NOMO-1 (cell line): ENCODE data around the gene SPEF1.

Source experiments
- DNase-seq, 2 experiments: peaks; one replicate each; lab custom pipeline; 2025; ENCODE audit not compliant: unreplicated experiment in 2 of 2; lab: John Stamatoyannopoulos, UW

The SPEF1 gene

GRCh38 chr20:3751305-3751674 lies 30.0 kb downstream of the SPEF1 start:
- DNase-seq: no peak

GRCh38 chr20:3749689-3750531 lies 31.3 kb downstream of the SPEF1 start:
- no peak for DNase-seq

- no peak for DNase-seq
Measured at GRCh38 chr20:3749087-3749688, 32.1 kb downstream of the SPEF1 start.

GRCh38 chr20:3748073-3748472 lies 33.2 kb downstream of the SPEF1 start:
- no peak for DNase-seq

- no peak for DNase-seq
Measured at GRCh38 chr20:3747471-3747870, 33.8 kb downstream of the SPEF1 start.

- no peak for DNase-seq
Measured at GRCh38 chr20:3745686-3746173, 35.5 kb downstream of the SPEF1 start.

DNA sequence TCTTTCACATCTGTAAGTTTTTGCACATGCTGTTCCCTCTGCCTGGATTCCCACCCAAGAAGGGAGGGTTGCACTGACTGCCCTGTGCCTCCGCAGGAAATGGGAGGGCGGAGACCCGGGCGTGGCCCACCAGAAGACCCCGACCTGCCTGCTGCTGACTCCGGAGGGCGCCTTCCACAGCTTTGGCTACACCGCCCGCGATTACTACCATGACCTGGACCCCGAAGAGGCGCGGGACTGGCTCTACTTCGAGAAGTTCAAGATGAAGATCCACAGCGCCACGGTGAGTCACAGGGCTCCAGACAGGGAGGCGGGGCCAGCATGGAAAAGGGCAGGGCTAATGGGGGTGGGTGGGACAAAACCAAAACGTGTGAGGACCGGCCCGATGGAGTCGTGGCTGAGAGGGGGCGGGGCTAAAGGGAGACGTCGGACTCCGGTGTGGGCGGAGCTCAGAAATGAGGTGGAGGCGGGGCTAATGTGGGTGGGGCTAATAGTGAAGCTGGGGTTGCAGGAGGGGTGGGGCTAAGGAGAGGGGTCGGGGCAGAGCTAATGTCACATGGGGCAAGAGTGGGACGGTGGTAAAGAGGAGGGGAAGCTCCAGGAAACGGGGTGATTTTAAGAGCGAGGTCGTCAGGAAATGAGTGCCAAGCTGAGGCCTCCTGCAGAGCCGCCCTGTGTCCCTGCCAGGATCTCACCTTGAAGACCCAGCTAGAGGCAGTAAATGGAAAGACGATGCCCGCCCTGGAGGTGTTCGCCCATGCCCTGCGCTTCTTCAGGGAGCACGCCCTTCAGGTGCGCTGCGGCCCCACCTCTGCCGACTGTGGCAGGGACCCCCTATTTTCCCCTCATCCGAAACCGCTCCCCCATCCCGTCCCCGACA lies 36.2 kb downstream of the SPEF1 start:
- no peak for DNase-seq

DNA sequence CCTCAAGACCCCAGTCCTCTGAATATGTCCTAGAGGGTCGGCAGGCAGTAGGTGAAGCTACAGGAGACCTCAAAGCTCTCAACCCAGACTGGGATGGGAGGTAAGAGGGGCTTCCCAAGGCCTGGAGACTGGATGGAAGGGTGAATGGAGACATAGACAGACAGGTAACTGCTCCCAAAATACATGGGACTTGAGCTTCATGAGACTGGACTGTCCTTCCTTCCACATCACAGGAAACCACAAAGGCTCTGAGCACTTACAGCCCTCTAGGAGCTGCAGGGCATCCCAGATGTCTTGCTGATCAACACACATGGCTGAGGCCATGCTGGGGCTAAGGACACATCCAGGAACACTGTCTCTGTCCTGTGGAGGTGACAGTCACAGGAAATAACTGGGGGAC lies 37.2 kb downstream of the SPEF1 start:
- no peak for DNase-seq

DNA sequence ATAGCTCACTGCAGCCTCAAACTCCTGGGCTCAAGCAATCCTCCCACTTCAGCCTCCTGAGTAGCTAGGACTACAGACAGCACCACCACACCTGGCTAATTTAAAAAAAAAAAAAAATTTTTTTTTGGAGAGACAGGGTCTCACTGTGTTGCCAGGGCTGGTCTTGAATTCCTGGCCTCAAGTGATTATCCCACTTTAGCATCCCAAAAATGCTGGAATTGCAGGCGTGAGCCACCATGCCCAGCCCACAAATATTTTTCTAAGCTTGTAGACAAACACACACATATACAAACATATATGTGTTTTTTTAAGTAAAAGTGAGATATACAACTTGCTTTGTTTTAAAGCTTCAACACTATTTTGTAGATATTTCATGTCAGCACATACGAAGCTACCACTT lies 38.0 kb downstream of the SPEF1 start:
- DNase-seq: no peak

DNA sequence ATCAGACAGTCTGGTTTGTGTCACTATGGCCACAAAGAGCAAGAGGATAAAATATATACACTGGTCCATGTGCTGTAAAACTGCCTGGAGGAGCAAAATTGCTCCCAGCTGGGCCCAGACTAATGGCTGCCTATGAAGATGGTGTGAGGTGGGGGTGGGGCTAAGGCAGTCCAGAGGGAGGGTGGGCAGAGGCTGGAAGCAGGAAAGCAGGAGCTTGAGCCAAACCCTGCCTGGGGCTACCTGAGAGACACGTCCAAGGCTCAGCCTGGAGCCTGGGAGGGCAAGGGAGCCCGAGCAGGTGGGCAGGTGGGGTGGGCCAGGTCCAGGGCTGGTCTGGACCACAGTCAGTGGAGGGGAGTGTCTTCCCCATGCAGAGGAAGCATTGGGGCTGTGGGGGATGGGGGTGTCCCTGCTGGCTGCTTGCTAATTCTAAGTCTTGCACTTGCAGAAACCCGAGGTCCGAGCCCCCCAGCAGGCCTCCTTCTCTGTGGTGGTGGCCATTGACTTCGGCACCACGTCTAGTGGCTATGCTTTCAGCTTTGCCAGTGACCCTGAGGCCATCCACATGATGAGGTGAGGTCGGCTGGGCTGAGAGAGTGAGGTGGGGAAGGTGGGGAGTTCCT lies 39.3 kb downstream of the SPEF1 start:
- no peak for DNase-seq

DNA sequence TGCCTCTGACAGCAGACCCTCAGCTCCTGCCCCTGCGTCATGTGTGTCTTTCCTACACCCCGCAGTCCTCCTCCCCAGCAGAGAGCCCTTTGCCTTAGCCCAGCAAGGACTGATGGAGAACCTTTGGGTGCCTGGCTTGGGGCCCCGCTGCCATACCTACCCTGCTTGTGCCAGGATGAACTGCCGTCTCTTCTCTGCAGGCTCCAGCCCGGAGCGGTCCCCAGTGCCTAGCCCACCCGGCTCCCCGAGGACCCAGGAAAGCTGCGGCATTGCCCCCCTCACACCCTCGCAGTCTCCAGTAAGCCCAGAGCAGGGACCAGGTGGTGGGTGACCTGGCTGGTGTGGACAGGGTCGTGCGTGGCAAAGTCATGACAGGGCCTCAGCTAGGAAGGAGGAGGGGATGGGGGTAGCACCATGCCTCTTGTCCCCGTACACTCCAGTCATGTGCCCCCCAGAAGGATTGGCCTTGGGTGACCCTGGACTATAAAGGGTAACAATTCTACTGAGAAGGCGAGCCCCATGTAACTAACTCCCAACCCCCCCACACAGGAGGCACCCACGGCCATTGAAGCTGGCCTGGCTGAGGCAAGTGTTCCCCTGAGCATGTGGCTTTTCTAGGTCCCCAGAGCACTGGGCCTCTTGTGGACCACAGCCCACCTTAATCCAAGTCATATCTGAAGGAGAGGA lies 40.5 kb downstream of the SPEF1 start:
- no peak for DNase-seq

- DNase-seq: no peak
Measured at GRCh38 chr20:3739926-3740451, 41.3 kb downstream of the SPEF1 start.

- no peak for DNase-seq
Measured at GRCh38 chr20:3739054-3739925, 42.0 kb downstream of the SPEF1 start.

DNA sequence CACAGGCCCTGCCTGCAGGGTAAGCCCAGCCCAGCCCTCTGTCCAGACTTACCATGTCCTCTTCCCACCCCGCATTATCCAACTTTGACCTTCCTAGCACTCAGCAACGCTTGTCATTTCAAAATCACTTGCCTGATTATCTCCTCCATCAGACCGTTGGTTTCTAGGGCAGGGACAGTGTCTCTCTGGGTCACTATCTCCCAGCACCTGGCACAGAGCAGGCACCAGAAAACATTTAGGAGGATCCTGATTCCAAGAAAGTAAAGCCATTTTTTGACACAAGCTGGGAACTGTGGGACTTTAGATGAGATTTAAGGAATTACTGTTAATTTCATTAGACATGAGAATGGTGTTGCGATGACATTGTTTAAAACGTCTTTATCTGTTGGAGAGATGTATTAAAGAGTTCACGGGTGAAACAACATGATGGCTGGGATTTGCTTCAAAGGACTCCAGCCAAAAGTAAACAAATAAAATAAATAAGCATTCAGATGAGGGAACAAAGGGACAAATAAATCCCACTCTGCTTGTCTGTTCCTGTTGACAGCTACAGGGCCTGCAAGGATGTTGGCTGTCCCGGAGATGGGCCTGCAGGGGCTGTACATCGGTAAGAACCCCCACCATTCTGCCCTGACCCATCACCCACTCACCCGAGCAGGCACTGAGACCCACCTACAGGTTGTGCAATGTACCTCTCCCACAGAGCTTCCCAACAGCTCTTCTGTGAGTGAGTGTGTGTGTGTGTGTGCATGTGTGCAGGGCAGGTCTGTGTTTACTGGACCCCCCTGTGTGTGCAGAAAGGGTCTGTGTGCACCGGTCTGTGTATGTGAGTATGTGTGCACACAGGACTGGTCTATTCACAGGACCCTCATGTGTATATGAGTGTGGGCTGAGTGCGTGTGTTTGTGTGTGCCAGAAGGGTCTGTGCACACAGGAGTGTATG lies 42.9 kb downstream of the SPEF1 start:
- no peak for DNase-seq

DNA sequence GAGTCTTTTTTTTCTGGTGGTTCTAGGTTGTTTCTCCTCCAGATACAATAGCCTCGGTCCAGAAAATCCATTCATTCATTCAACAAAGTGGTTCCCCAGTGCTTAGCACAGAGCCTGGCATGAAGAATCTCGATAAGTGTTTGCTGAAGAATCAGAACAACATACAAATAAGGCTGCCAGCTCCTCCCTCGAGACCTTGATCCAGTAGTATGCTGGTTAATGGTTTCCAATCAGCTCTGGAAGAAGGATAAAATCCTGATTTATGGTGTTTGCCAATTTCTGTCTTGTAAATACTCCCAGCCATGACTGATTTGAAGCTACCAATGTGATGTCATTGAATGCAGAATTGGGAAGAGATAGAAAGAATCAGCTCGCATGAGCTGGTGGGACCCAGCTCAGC lies 45.5 kb downstream of the SPEF1 start:
- no peak for DNase-seq

DNA sequence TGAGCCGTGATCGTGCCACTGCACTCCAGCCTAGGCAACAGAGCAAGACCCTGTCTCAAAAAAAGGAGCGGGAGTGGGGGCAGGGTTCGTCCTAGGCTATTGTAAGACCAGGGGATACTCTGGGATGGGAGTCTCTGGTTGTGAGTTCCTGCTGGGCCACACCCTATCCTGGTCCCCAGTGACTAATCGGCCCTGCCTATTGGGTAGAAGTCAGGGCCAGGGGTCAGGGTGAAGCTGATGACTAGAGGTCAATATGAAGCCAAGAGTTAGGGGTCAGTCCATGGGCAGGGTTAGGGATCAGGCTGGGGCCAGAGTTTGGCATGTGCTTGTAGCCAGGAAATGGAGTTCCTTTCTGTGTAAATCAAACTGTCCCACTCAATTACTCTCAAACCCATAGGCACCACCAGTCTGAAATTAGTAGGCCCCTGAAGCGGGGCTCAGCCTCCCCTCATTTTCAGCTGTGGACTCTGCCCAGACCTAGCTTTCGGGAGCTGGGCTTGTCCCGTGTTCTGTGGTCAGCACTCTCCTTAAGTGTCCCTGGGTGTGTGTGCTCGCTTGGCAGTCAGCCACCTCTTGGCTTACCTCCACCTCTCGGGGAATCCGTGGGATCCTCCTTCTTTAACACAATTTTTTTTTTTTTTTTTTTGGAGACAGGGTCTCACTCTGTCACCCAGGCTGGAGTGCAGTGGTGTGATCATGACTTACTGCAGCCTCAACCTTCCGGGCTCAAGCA lies 47.0 kb downstream of the SPEF1 start:
- no peak for DNase-seq
